K562 (cell line): ENCODE measurements around the gene FAM78A. TPM values are rescaled to one million over a fixed set of nuclear protein-coding genes. Genes with fewer than 3 reads are reported as not detected.

Source experiments
- ATAC-seq: fragments of 200-7000 bp; cut with Tn5 transposase; 3 replicates; pipeline ENCODE4 v1.9.1; 2020; ENCODE audit warnings: moderate library complexity
- BruUV-seq: library from RNA; stranded (reverse); fragments of 400-500 nt; replicated peaks from 2 replicates; lab custom pipeline; 2021; lab: Mats Ljungman, UMichigan
- CTCF ChIA-PET: fragments of 300-600 bp; formaldehyde crosslinking; extraction: SDS; loops from one replicate; lab custom pipeline; 2021; ENCODE audit warnings: low intra/inter-chr PET ratio; lab: Yijun Ruan, JAX
- POLR2A ChIA-PET: fragments of 300-600, 350-650 bp; sonication (Branson Sonifier 250); formaldehyde crosslinking; extraction: SDS; loops from one replicate; lab custom pipeline; 2021; ENCODE audit warnings: antibody characterized with exemption, inconsistent platforms; lab: Yijun Ruan, JAX
- DNase-seq, 4 experiments: peaks; one replicate each; pipeline versions ENCODE4 v3.0.0 to v3.0.0-alpha.2; 2011 to 2018; ENCODE audit warnings: low spot score in 3 of 4, mixed read lengths in 3 of 4; ENCODE audit errors: extremely low read depth in 1 of 4
- FAIRE-seq: peaks from 2 replicates; lab custom pipeline; 2011; peaks lifted over from hg19 to GRCh38; lab: Jason Lieb, UNC
- H2AFZ ChIP-seq: 2 replicates; pipeline ENCODE4 v1.6.0; 2011; ENCODE audit warnings: low read depth, low read length, control low read depth, inconsistent platforms
- H3K27ac ChIP-seq: fragments of 200-600 bp; 3 replicates; pipeline ENCODE4 v1.8.0; 2011; ENCODE audit warnings: low read depth, mild to moderate bottlenecking, control low read depth, inconsistent platforms, low read length, moderate library complexity, mixed read lengths; ENCODE audit errors: extremely low read depth
- H3K27me3 ChIP-seq, 2 experiments: fragments of 300-600 bp in 1 of 2; 2 replicates in 1 of 2; 3 replicates in 1 of 2; pipeline versions ENCODE4 v1.6.0 to v1.8.0; 2011; ENCODE audit warnings: inconsistent platforms in 2 of 2, low read length in 2 of 2, mild to moderate bottlenecking in 1 of 2, mixed read lengths in 1 of 2, moderate library complexity in 1 of 2; ENCODE audit not compliant: control insufficient read depth in 2 of 2, insufficient read depth in 2 of 2
- H3K36me3 ChIP-seq: fragments of 300-600 bp; 3 replicates; pipeline ENCODE4 v1.8.0; 2011; ENCODE audit warnings: mild to moderate bottlenecking, low read length, inconsistent platforms; ENCODE audit not compliant: control insufficient read depth, insufficient read depth
- H3K4me1 ChIP-seq, 2 experiments: fragments of 200-600 bp in 1 of 2; replicated peaks in 1 of 2; 2 replicates in 1 of 2; 3 replicates in 1 of 2; pipeline versions ENCODE4 v1.5.1 to v1.8.0; 2011; ENCODE audit warnings: inconsistent platforms in 2 of 2, low read length in 2 of 2, mild to moderate bottlenecking in 1 of 2, mixed read lengths in 1 of 2, moderate library complexity in 1 of 2; ENCODE audit not compliant: control insufficient read depth in 2 of 2, insufficient read depth in 2 of 2
- H3K4me2 ChIP-seq: 2 replicates; pipeline ENCODE4 v1.6.1; 2011; ENCODE audit warnings: low read length, control low read depth, inconsistent platforms, mixed read lengths; ENCODE audit not compliant: insufficient read depth
- H3K4me3 ChIP-seq: fragments of 200-600 bp; sonication (generic), shearing (Covaris generic); 2 replicates; pipeline ENCODE4 v1.5.1; 2016; ENCODE audit warnings: control low read depth, inconsistent platforms
- H3K79me2 ChIP-seq: fragments of 200-600 bp; 3 replicates; pipeline ENCODE4 v1.8.0; 2011; ENCODE audit warnings: low read length, inconsistent platforms; ENCODE audit not compliant: control insufficient read depth, insufficient read depth
- H3K9ac ChIP-seq, 2 experiments: 2 replicates each; pipeline versions ENCODE4 v1.6.0 to v1.6.1; 2011; ENCODE audit warnings: low read depth in 2 of 2, low read length in 2 of 2, control low read depth in 1 of 2, inconsistent platforms in 1 of 2, mild to moderate bottlenecking in 1 of 2, mixed read lengths in 1 of 2; ENCODE audit not compliant: insufficient read depth in 1 of 2
- H3K9me1 ChIP-seq: one replicate; pipeline ENCODE4 v1.6.0; 2011; ENCODE audit warnings: inconsistent platforms, mild to moderate bottlenecking, low read length, moderate library complexity; ENCODE audit not compliant: control insufficient read depth, insufficient read depth
- H3K9me3 ChIP-seq: replicated peaks from 2 replicates; pipeline ENCODE4 v1.5.1; 2011; ENCODE audit warnings: low read depth, low read length, inconsistent platforms; ENCODE audit not compliant: control insufficient read depth, insufficient read depth
- H4K20me1 ChIP-seq: replicated peaks from 2 replicates; pipeline ENCODE4 v1.6.1; 2011; ENCODE audit warnings: low read length, inconsistent platforms, mixed read lengths; ENCODE audit not compliant: control insufficient read depth, insufficient read depth
- ATF3 ChIP-seq, 2 experiments: fragments of 450-650 bp in 1 of 2; sonication (generic) in 1 of 2; formaldehyde crosslinking in 1 of 2; IDR thresholded peaks in 1 of 2; conservative IDR thresholded peaks in 1 of 2; 2 replicates each; pipeline versions ENCODE4 v1.6.1 to v1.8.1; 2016 to 2023; ENCODE audit warnings: mild to moderate bottlenecking in 2 of 2, moderate library complexity in 2 of 2, inconsistent platforms in 1 of 2, missing genetic modification reagents in 1 of 2
- CHD2 ChIP-seq: IDR thresholded peaks from 2 replicates; pipeline ENCODE4 v1.6.1; 2011; ENCODE audit warnings: low read depth, low read length
- EP300 ChIP-seq: IDR thresholded peaks from 2 replicates; pipeline ENCODE4 v1.6.1; 2012; ENCODE audit warnings: low read length, improper control_type of control experiment
- JUND ChIP-seq, 2 experiments: IDR thresholded peaks; 2 replicates in 1 of 2; 3 replicates in 1 of 2; pipeline ENCODE4 v1.6.1; 2011; ENCODE audit warnings: borderline replicate concordance in 2 of 2, low read depth in 2 of 2, low read length in 2 of 2, improper control_type of control experiment in 1 of 2, missing biosample characterization in 1 of 2, missing genetic modification characterization in 1 of 2, missing genetic modification reagents in 1 of 2
- KDM2B ChIP-seq: fragments of 250-450 bp; sonication (Bioruptor Pico); IDR thresholded peaks from 2 replicates; pipeline ENCODE4 v1.8.0; 2021; ENCODE audit warnings: mild to moderate bottlenecking, moderate library complexity
- MLX ChIP-seq, 2 experiments: fragments of 450-650 bp in 1 of 2; sonication (generic) in 1 of 2; formaldehyde crosslinking; conservative IDR thresholded peaks; 2 replicates each; pipeline versions ENCODE4 v1.4.0 to v1.8.1; 2020 to 2022; ENCODE audit warnings: mild to moderate bottlenecking in 1 of 2, missing genetic modification reagents in 1 of 2
- MYC ChIP-seq, 2 experiments: fragments of 250-450 bp in 1 of 2; sonication (Bioruptor Pico) in 1 of 2; IDR thresholded peaks; 2 replicates each; pipeline versions ENCODE4 v1.5.1 to v1.6.1; 2012 to 2021; ENCODE audit warnings: low read depth in 2 of 2, borderline replicate concordance in 1 of 2, improper control_type of control experiment in 1 of 2, low read length in 1 of 2, mild to moderate bottlenecking in 1 of 2, moderate library complexity in 1 of 2
- PHF8 ChIP-seq: fragments of 200-600 bp; sonication (generic); IDR thresholded peaks from 2 replicates; pipeline ENCODE4 v1.6.1; 2012; ENCODE audit warnings: mixed run types, mild to moderate bottlenecking, inconsistent platforms, low read length, moderate library complexity, borderline replicate concordance
- RCOR1 ChIP-seq, 2 experiments: IDR thresholded peaks; 2 replicates each; pipeline ENCODE4 v1.6.1; 2012; ENCODE audit warnings: low read depth in 2 of 2, low read length in 2 of 2, borderline replicate concordance in 1 of 2, improper control_type of control experiment in 1 of 2
- ZMIZ1 ChIP-seq, 2 experiments: fragments of 150-350 bp in 1 of 2; IDR thresholded peaks; 2 replicates each; pipeline ENCODE4 v1.6.1; 2012 to 2016; ENCODE audit warnings: low read depth in 2 of 2, low read length in 2 of 2, mild to moderate bottlenecking in 1 of 2, moderate library complexity in 1 of 2
- WGBS: fragments of 100-300 bp; shearing (Covaris generic); methylation state at CpG from one replicate; pipeline ENCODE4 v1.1.6; 2016; ENCODE audit warnings: low coverage, mixed read lengths; ENCODE audit not compliant: insufficient coverage; ENCODE audit errors: missing lambda C conversion rate; 5-methylcytosine and 5-hydroxymethylcytosine counted together
- in situ Hi-C: fragments of 300-500 bp; cut with MboI; formaldehyde crosslinking; loops from 4 replicates; pipeline ENCODE4 v1.15.0; 2018; ENCODE audit warnings: inconsistent platforms, mixed read lengths
- intact Hi-C: fragments of 100-400 bp; cut with micrococcal nuclease; formaldehyde crosslinking; loops from 2 replicates; pipeline ENCODE4 v1.14.2; 2022
- polyA plus RNA-seq, 8 experiments: library from polyadenylated mRNA; depleted of rRNA in 4 of 8; stranded (reverse) in 5 of 8; unstranded in 3 of 8; fragments of >200 nt; fragmentation: Nextera tagmentation in 2 of 8; fragmentation: Illumina TruSeq in 1 of 8; extraction: Ambion mirVana in 2 of 8; extraction: Trizol in 1 of 8; gene quantifications; 2 replicates each; pipeline versions ENCODE4 v1.2.1 to v1.2.3, GENCODE V29; 2011 to 2014; ENCODE audit warnings: inconsistent platforms in 1 of 8, missing spikeins in 1 of 8
- total RNA-seq, 7 experiments: library from RNA; depleted of rRNA in 6 of 7; stranded (reverse); fragments of >200 nt in 6 of 7; fragmentation: Illumina TruSeq in 2 of 7; extraction: Trizol in 2 of 7; gene quantifications; 2 replicates each; pipeline versions ENCODE4 v1.2.1 to v1.2.3, GENCODE V29; 2011 to 2021; ENCODE audit warnings: low replicate concordance in 1 of 7

Gene FAM78A
- total and polyA plus RNA-seq, 9 of the 15 experiments (the other 6 are each of a cell fraction or from before 2014, with no cell fraction given) = 0.56 to 103 (median 55.2) TPM

GRCh38 chr9:131277287-131277909 lies 1.1 kb upstream of the FAM78A start:
- peak overlapping the region; percentile 90 for H2AFZ ChIP-seq
- DNase-seq = peak; percentile 84 to 99 (median 95)
- no TSS peak for BruUV-seq
- TF ChIP-seq CHD2 (peak; percentile 21), RCOR1 (IDR thresholded peaks at IDR 0.05; ENCODE audit: borderline replicate concordance in 1 of 2, low read depth in 2 of 2, low read length in 2 of 2) (peak in 1 of 2 experiments; percentile 61; a peak in 2 of 4 replicates), JUND (IDR thresholded peaks at IDR 0.05; ENCODE audit: borderline replicate concordance, low read depth, low read length) (peak; percentile 20; the same call in 1 of the 2 replicates), JUND (tag; IDR thresholded peaks at IDR 0.05; ENCODE audit: borderline replicate concordance, low read depth, low read length) (no peak), ATF3 (IDR thresholded peaks at IDR 0.05) (no peak), ATF3 (CRISPR knock-in tag; conservative IDR thresholded peaks at IDR 0.05) (0 out of 2 replicates have a peak, but pooled peaks have one; percentile 67), EP300 (0 out of 2 replicates have a peak, but pooled peaks have one; percentile 1), PHF8 (no peak), MYC (IDR thresholded peaks at IDR 0.05; ENCODE audit: low read depth, low read length) (peak; percentile 42), MYC (CRISPR knock-in tag; IDR thresholded peaks at IDR 0.05; ENCODE audit: borderline replicate concordance, low read depth) (no peak), MLX (CRISPR knock-in tag; conservative IDR thresholded peaks at IDR 0.05) (peak in 1 of 2 experiments; percentile 66; a peak in 1 of 4 replicates), KDM2B (no peak), ZMIZ1 (IDR thresholded peaks at IDR 0.05; ENCODE audit: low read depth in 2 of 2, low read length in 2 of 2) (peak in 1 of 2 experiments; percentile 54; a peak in 2 of 4 replicates)

More at GRCh38 chr9:131277287-131277909, 1.1 kb upstream of the FAM78A start:
- H3K27me3 ChIP-seq = peaks cover 3 to 13% of the 10 kb centered on the region in 2 experiments; a peak in 3 of 5 replicates
- peaks cover 34 to 73% of the 10 kb centered on the region in 2 experiments for H3K4me1 ChIP-seq
- no peaks in the 10 kb centered on the region for H4K20me1 ChIP-seq
- H3K4me3 ChIP-seq = peak overlapping the region; percentile 65
- in situ Hi-C loops (no loop called here), intact Hi-C loops (loop anchor here (5.0 kb wide), 1 partner anchor 165 kb away; no protein-coding TSS in a partner anchor)
- H3K27ac ChIP-seq = peak overlapping the region; percentile 75
- H3K9ac ChIP-seq = peak overlapping the region; percentile 83 to 93
- ChIA-PET CTCF (interaction anchor here (0.6 to 1.5 kb wide), 2 partner anchors 74 to 99 kb away, joined by 3 to 4 read pairs; no protein-coding TSS in a partner anchor), POLR2A (interaction anchor here (0.6 to 14.6 kb wide), 13 partner anchors 7 to 165 kb away, joined by 3 to 338 read pairs (median 5); no protein-coding TSS in a partner anchor)
- H3K36me3 ChIP-seq = peaks cover 10% of the 10 kb centered on the region; the same call in 2 of the 3 replicates
- peaks cover 8% of the 10 kb centered on the region for H3K9me1 ChIP-seq
- H3K4me2 ChIP-seq = peak overlapping the region; percentile 95; the same call in 1 of the 2 replicates
- 1% methylated on average over 78 of the region's 78 CpGs for WGBS
- ATAC-seq (peak; percentile 15), FAIRE-seq (no peak)
- no peaks in the 10 kb centered on the region for H3K9me3 ChIP-seq
- H3K79me2 ChIP-seq = peaks cover 49% of the 10 kb centered on the region
